SK-N-SH (cell line): Measurements from ENCODE around the gene TRIM67. TPM values are rescaled to one million over a fixed set of nuclear protein-coding genes. Genes with fewer than 3 reads are reported as not detected.

Source experiments
- CTCF ChIA-PET: fragments of 300-600, 350-600 bp; formaldehyde crosslinking; extraction: SDS; loops from one replicate; lab custom pipeline; 2021; lab: Yijun Ruan, JAX
- POLR2A ChIA-PET: fragments of 350-600 bp; sonication (Branson Sonifier 250); formaldehyde crosslinking; extraction: SDS; loops from one replicate; lab custom pipeline; 2020; ENCODE audit warnings: antibody characterized with exemption, inconsistent platforms; lab: Yijun Ruan, JAX
- DNase-seq: peaks from one replicate; pipeline ENCODE4 v3.0.0; 2012
- H2AFZ ChIP-seq: fragments of 200-600 bp; sonication (generic); 2 replicates; pipeline ENCODE4 v1.8.1; 2016; ENCODE audit warnings: antibody characterized with exemption, mild to moderate bottlenecking, low read depth
- H3F3A ChIP-seq: fragments of 200-600 bp; sonication (generic); replicated peaks from 2 replicates; pipeline ENCODE3; 2016; ENCODE audit warnings: antibody characterized with exemption, mild to moderate bottlenecking; ENCODE audit not compliant: insufficient read depth
- H3K27ac ChIP-seq, 2 experiments: fragments of 200-500 bp in 1 of 2; fragments of 200-600 bp in 1 of 2; sonication (Bioruptor generic) in 1 of 2; sonication (generic), shearing (Covaris generic) in 1 of 2; 2 replicates each; pipeline versions ENCODE4 v1.5.1 to v1.6.1; 2014 to 2016; ENCODE audit warnings: low read depth in 2 of 2, inconsistent platforms in 1 of 2, low read length in 1 of 2, mild to moderate bottlenecking in 1 of 2, mixed read lengths in 1 of 2
- H3K27me3 ChIP-seq: fragments of 200-600 bp; sonication (generic), shearing (Covaris generic); 2 replicates; pipeline ENCODE4 v1.6.1; 2016; ENCODE audit warnings: mixed run types; ENCODE audit not compliant: insufficient read depth
- H3K36me3 ChIP-seq, 2 experiments: fragments of 200-500 bp in 1 of 2; fragments of 200-600 bp in 1 of 2; sonication (Bioruptor generic) in 1 of 2; sonication (generic) in 1 of 2; replicated peaks in 1 of 2; 2 replicates each; pipeline versions ENCODE3 to v1.5.1; 2014 to 2016; ENCODE audit warnings: low read length in 1 of 2, mild to moderate bottlenecking in 1 of 2; ENCODE audit not compliant: insufficient read depth in 2 of 2, control insufficient read depth in 1 of 2
- H3K4me1 ChIP-seq, 2 experiments: fragments of 200-500 bp in 1 of 2; fragments of 200-600 bp in 1 of 2; sonication (Bioruptor generic) in 1 of 2; sonication (generic), shearing (Covaris generic) in 1 of 2; 2 replicates each; pipeline versions ENCODE4 v1.5.1 to v1.6.1; 2014 to 2016; ENCODE audit warnings: low read depth in 1 of 2, low read length in 1 of 2, mixed run types in 1 of 2; ENCODE audit not compliant: insufficient read depth in 2 of 2, control insufficient read depth in 1 of 2
- H3K4me2 ChIP-seq: fragments of 200-600 bp; sonication (generic), shearing (Covaris generic); 2 replicates; pipeline ENCODE4 v1.6.1; 2017; ENCODE audit warnings: mixed run types
- H3K4me3 ChIP-seq, 2 experiments: fragments of 200-500 bp in 1 of 2; fragments of 200-600 bp in 1 of 2; sonication (Bioruptor generic) in 1 of 2; sonication (generic), shearing (Covaris generic) in 1 of 2; 2 replicates each; pipeline versions ENCODE4 v1.5.1 to v1.8.1; 2014 to 2016; ENCODE audit warnings: low read depth in 2 of 2, inconsistent platforms in 1 of 2, low read length in 1 of 2, mild to moderate bottlenecking in 1 of 2, mixed read lengths in 1 of 2, moderate library complexity in 1 of 2
- H3K79me2 ChIP-seq: fragments of 200-600 bp; sonication (generic); 2 replicates; pipeline ENCODE4 v1.8.1; 2017; ENCODE audit warnings: mild to moderate bottlenecking; ENCODE audit not compliant: insufficient read depth
- H3K9ac ChIP-seq: fragments of 200-600 bp; sonication (generic); 2 replicates; pipeline ENCODE4 v1.6.1; 2017; ENCODE audit warnings: mixed run types
- H3K9me2 ChIP-seq: fragments of 200-600 bp; sonication (generic); 2 replicates; pipeline ENCODE4 v1.6.1; 2017; ENCODE audit warnings: mixed run types
- H3K9me3 ChIP-seq: fragments of 200-600 bp; sonication (generic); 2 replicates; pipeline ENCODE4 v1.6.1; 2017; ENCODE audit warnings: mixed run types, mild to moderate bottlenecking, moderate library complexity
- H4K20me1 ChIP-seq: fragments of 200-600 bp; sonication (generic); 2 replicates; pipeline ENCODE4 v1.6.1; 2017; ENCODE audit warnings: mild to moderate bottlenecking, mixed run types; ENCODE audit not compliant: insufficient read depth
- EP300 ChIP-seq, 2 experiments: IDR thresholded peaks; 2 replicates each; pipeline versions ENCODE4 v1.4.0 to v1.6.1; 2012; ENCODE audit warnings: borderline replicate concordance in 1 of 2, low read depth in 1 of 2, low read length in 1 of 2
- NRF1 ChIP-seq: IDR thresholded peaks from 2 replicates; pipeline ENCODE4 v1.6.1; 2012; ENCODE audit warnings: low read depth, mild to moderate bottlenecking, low read length
- SIN3A ChIP-seq: IDR thresholded peaks from 2 replicates; pipeline ENCODE4 v1.6.1; 2012; ENCODE audit warnings: low read depth, mild to moderate bottlenecking, low read length, moderate library complexity, borderline replicate concordance
- SMC3 ChIP-seq: IDR thresholded peaks from 2 replicates; pipeline ENCODE4 v1.6.1; 2012; ENCODE audit warnings: low read depth, low read length, improper control_type of control experiment
- TAF1 ChIP-seq: IDR thresholded peaks from 2 replicates; pipeline ENCODE4 v1.6.1; 2012; ENCODE audit warnings: low read depth, mild to moderate bottlenecking, low read length, moderate library complexity, borderline replicate concordance
- TEAD4 ChIP-seq: IDR thresholded peaks from 2 replicates; pipeline ENCODE4 v1.4.0; 2012; ENCODE audit warnings: mild to moderate bottlenecking, borderline replicate concordance; ENCODE audit not compliant: insufficient read depth
- USF1 ChIP-seq: IDR thresholded peaks from 2 replicates; pipeline ENCODE4 v1.4.0; 2012; ENCODE audit warnings: low read depth, borderline replicate concordance
- WGBS: methylation state at CpG from one replicate; pipeline ENCODE4 v1.1.6; 2017; ENCODE audit warnings: low lambda C conversion rate; 5-methylcytosine and 5-hydroxymethylcytosine counted together
- polyA plus RNA-seq, 3 experiments: library from polyadenylated mRNA; depleted of rRNA; stranded (reverse); fragments of >200 nt; gene quantifications; 2 replicates each; pipeline ENCODE4 v1.2.3, GENCODE V29; 2012
- TF ChIP-seq, protein P1 (sequence below): fragments of 200-600 bp; sonication (generic); IDR thresholded peaks from 2 replicates; pipeline ENCODE4 v1.6.1; 2017; ENCODE audit warnings: antibody characterized with exemption, mild to moderate bottlenecking, moderate library complexity
- TF ChIP-seq, protein P2 (sequence below): IDR thresholded peaks from 2 replicates; pipeline ENCODE4 v1.4.0; 2012; ENCODE audit warnings: low read depth, borderline replicate concordance
- TF ChIP-seq, protein P3 (sequence below): IDR thresholded peaks from 2 replicates; pipeline ENCODE4 v1.4.0; 2012; ENCODE audit warnings: low read depth
- TF ChIP-seq, protein P4 (sequence below): fragments of 150-350 bp; IDR thresholded peaks from 2 replicates; pipeline ENCODE4 v1.6.1; 2017; ENCODE audit warnings: antibody characterized with exemption, low read length, low read depth, borderline replicate concordance

TRIM67 gene
- polyA plus RNA-seq, 1 of the 3 experiments (the other 2 are of a cell fraction): not detected

DNA sequence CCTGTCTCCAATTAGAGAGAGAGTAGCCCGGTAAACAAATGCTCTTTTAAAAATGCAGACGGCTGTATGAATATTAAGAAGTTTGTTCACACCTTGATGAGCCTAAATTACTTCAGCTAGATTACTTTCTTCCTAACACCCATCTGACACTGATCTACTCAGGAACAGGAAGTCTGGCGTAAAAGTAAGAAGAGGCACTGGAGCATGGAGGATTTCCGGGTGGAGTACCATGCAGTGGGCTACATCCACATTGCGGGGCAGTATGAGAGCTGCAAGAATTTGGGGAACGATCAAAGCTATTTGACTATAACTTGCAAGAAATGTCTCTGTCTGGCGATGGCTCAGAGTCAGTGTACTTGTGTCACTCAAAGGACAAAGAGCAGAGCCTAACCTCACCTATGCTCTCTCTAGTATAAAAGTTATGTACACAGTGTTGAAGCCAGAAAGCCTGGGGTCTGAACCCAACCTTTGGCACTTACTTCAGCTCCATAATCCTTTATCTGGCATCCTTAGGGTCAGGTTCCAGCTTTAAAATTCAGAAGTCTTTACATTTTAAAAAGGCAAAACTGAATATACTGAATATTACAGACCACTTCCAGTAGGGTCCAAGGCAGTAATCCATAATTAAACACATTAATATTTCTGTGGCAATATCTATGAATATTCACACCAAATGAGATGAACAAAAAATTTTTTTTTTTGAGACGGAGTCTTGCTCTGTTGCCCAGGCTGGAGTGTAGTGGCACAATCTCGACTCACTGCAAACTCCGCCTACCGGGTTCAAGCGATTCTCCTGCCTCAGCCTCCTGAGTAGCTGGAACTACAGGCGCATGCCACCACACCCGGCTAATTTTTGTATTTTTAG is 71.2 kb downstream of the TRIM67 start:
- peaks cover 12 to 40% of the 10 kb centered on the region in 2 experiments for H3K36me3 ChIP-seq
- no peaks in the 10 kb centered on the region for H3K27me3 ChIP-seq
- no peak overlapping the region for H2AFZ ChIP-seq
- no peak overlapping the region for H3K4me2 ChIP-seq
- WGBS: 97% methylated on average over 14 of the region's 14 CpGs
- H3K9ac ChIP-seq: no peak overlapping the region
- H3K27ac ChIP-seq: no peak overlapping the region
- ChIA-PET CTCF (interaction anchor here (1.0 kb wide), 1 partner anchor 22 kb away, joined by 3 read pairs; no protein-coding TSS in a partner anchor), POLR2A (no interaction called here)
- no peaks in the 10 kb centered on the region for H4K20me1 ChIP-seq
- H3K79me2 ChIP-seq: peaks cover 25% of the 10 kb centered on the region; the same call in 1 of the 2 replicates
- no peaks in the 10 kb centered on the region for H3F3A ChIP-seq
- DNase-seq: no peak
- TF ChIP-seq, protein P1, sequence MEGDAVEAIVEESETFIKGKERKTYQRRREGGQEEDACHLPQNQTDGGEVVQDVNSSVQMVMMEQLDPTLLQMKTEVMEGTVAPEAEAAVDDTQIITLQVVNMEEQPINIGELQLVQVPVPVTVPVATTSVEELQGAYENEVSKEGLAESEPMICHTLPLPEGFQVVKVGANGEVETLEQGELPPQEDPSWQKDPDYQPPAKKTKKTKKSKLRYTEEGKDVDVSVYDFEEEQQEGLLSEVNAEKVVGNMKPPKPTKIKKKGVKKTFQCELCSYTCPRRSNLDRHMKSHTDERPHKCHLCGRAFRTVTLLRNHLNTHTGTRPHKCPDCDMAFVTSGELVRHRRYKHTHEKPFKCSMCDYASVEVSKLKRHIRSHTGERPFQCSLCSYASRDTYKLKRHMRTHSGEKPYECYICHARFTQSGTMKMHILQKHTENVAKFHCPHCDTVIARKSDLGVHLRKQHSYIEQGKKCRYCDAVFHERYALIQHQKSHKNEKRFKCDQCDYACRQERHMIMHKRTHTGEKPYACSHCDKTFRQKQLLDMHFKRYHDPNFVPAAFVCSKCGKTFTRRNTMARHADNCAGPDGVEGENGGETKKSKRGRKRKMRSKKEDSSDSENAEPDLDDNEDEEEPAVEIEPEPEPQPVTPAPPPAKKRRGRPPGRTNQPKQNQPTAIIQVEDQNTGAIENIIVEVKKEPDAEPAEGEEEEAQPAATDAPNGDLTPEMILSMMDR: no peak
- no peak for TF ChIP-seq EP300 (IDR thresholded peaks at IDR 0.05; ENCODE audit: borderline replicate concordance in 1 of 2, low read depth in 1 of 2, low read length in 1 of 2)
- no peak overlapping the region for H3K4me3 ChIP-seq
- H3K4me1 ChIP-seq: no peaks in the 10 kb centered on the region
- no peaks in the 10 kb centered on the region for H3K9me2 ChIP-seq
- no peaks in the 10 kb centered on the region for H3K9me3 ChIP-seq

DNA sequence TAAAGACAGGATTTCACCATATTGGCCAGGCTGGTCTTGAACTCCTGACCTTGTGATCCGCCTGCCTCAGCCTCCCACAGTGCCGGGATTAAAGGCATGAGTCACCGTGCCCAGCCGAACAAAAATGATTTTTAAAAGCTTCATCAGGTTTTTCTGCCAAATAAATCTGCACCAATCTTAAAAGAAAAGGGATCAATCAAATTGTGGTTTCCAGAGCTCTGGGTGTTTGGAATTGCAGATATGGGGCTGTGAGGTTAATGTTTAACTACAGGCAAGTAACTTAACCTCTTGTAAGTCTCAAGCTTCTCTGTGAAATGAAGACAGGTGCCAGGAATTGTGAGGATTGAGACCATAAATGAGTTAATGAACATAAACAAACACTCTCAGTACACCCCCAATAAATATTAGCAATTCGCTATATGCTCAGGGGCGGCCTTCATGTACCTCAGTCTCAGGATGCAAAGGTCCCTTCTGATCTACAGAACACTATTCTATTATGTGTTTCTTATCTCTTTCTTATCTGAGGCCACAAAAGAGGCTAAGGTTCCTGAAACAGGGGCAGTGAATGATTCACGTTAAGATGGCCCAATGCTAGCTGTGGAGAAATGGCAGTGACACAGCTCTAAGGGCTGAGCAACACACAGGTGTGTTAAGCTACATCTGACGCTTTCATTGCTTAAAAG is 72.0 kb downstream of the TRIM67 start:
- Histone ChIP-seq H3K27ac (no peak overlapping the region), H3F3A (no peaks in the 10 kb centered on the region), H3K4me3 (no peak overlapping the region), H3K9me3 (no peaks in the 10 kb centered on the region), H3K9me2 (no peaks in the 10 kb centered on the region), H3K36me3 (peaks cover 12 to 47% of the 10 kb centered on the region in 2 experiments), H3K27me3 (no peaks in the 10 kb centered on the region), H3K4me2 (no peak overlapping the region), H2AFZ (no peak overlapping the region), H4K20me1 (no peaks in the 10 kb centered on the region), H3K9ac (no peak overlapping the region), H3K79me2 (peaks cover 25% of the 10 kb centered on the region; the same call in 1 of the 2 replicates), H3K4me1 (no peaks in the 10 kb centered on the region)
- no peak for TF ChIP-seq TAF1
- TF ChIP-seq, protein P2, sequence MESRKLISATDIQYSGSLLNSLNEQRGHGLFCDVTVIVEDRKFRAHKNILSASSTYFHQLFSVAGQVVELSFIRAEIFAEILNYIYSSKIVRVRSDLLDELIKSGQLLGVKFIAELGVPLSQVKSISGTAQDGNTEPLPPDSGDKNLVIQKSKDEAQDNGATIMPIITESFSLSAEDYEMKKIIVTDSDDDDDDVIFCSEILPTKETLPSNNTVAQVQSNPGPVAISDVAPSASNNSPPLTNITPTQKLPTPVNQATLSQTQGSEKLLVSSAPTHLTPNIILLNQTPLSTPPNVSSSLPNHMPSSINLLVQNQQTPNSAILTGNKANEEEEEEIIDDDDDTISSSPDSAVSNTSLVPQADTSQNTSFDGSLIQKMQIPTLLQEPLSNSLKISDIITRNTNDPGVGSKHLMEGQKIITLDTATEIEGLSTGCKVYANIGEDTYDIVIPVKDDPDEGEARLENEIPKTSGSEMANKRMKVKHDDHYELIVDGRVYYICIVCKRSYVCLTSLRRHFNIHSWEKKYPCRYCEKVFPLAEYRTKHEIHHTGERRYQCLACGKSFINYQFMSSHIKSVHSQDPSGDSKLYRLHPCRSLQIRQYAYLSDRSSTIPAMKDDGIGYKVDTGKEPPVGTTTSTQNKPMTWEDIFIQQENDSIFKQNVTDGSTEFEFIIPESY: no peak
- no peak for TF ChIP-seq SIN3A
- TF ChIP-seq, protein P3, sequence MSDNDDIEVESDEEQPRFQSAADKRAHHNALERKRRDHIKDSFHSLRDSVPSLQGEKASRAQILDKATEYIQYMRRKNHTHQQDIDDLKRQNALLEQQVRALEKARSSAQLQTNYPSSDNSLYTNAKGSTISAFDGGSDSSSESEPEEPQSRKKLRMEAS: no peak
- TF ChIP-seq, protein P4, sequence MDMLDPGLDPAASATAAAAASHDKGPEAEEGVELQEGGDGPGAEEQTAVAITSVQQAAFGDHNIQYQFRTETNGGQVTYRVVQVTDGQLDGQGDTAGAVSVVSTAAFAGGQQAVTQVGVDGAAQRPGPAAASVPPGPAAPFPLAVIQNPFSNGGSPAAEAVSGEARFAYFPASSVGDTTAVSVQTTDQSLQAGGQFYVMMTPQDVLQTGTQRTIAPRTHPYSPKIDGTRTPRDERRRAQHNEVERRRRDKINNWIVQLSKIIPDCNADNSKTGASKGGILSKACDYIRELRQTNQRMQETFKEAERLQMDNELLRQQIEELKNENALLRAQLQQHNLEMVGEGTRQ: no peak
- TF ChIP-seq SMC3: no peak
- TF ChIP-seq NRF1: no peak
- TF ChIP-seq TEAD4: no peak
- no peak for TF ChIP-seq USF1
- CTCF ChIA-PET: interaction anchor here (0.7 to 2.5 kb wide), 3 partner anchors 23 to 47 kb away, joined by 3 to 8 read pairs (median 3); no protein-coding TSS in a partner anchor
- 95% methylated on average over 8 of the region's 8 CpGs for WGBS
- POLR2A ChIA-PET: no interaction called here
- no peak for DNase-seq
